Hematopoietic multipotent progenitor cell (in vitro differentiated cells): Measurements from ENCODE around the gene BEST4. TPM values are rescaled to one million over a fixed set of nuclear protein-coding genes. Genes with fewer than 3 reads are reported as not detected.
A peak's percentile ranks its signal among the peaks of the same experiment; 100 is the strongest.
"Not testable (repeated sequence)": the region's sequence is repeated elsewhere in the genome, so short reads cannot be mapped to it uniquely, and the experiment has no call there.

Experiments
- DNase-seq, 3 donors: peaks; one replicate each; pipeline ENCODE4 v3.0.0-alpha.2; 2011 to 2015; ENCODE audit warnings: low read depth in 2 of 3, low spot score in 2 of 3
- total RNA-seq: library from RNA; depleted of rRNA; stranded (reverse); fragments of >200 nt; gene quantifications from one replicate; pipeline ENCODE4 v1.2.3, GENCODE V29; 2012

The BEST4 gene
- total RNA-seq, 1 donor, result 0.27 TPM

GRCh38 chr1:44783697-44784093 is 4.3 kb downstream of the BEST4 start:
- no peak for DNase-seq

- no peak for DNase-seq
Measured at GRCh38 chr1:44780583-44781121, 7.3 kb downstream of the BEST4 start.

GRCh38 chr1:44778705-44779576 is 9.0 kb downstream of the BEST4 start:
- no peak for DNase-seq

- no peak for DNase-seq
Measured at GRCh38 chr1:44777969-44778635, 9.9 kb downstream of the BEST4 start.

GRCh38 chr1:44777547-44777946 is 10.4 kb downstream of the BEST4 start:
- DNase-seq, result no peak

- no peak for DNase-seq
Measured at GRCh38 chr1:44776730-44777068, 11.3 kb downstream of the BEST4 start.

- peak in 2 of 3 donors; percentile 52 to 60 for DNase-seq
Measured at GRCh38 chr1:44775930-44776729, 11.8 kb downstream of the BEST4 start.

GRCh38 chr1:44775078-44775929 is 12.7 kb downstream of the BEST4 start, which contains the start of gene RPS8:
TSS of gene RPS8 (plus strand) at chr1:44775540. CDS start at chr1:44775597, 57 bp downstream.
- peak; percentile 80 to 96 (median 93) for DNase-seq

- not testable (repeated sequence) for DNase-seq
Measured at GRCh38 chr1:44766421-44766820, 21.5 kb downstream of the BEST4 start.

- no peak for DNase-seq
Measured at GRCh38 chr1:44760876-44761275, 27.1 kb downstream of the BEST4 start.

- DNase-seq, result no peak
Measured at GRCh38 chr1:44759077-44759476, 28.9 kb downstream of the BEST4 start.

GRCh38 chr1:44757420-44757819 is 30.6 kb downstream of the BEST4 start:
- no peak for DNase-seq

GRCh38 chr1:44747878-44748277 is 40.1 kb downstream of the BEST4 start:
- no peak for DNase-seq

GRCh38 chr1:44743211-44743610 is 44.8 kb downstream of the BEST4 start:
- no peak for DNase-seq

- DNase-seq, result no peak
Measured at GRCh38 chr1:44740179-44740617, 47.8 kb downstream of the BEST4 start.

GRCh38 chr1:44739307-44740178 is 48.4 kb downstream of the BEST4 start, which contains the start of gene KIF2C:
TSS of gene KIF2C (plus strand) at chr1:44739837. CDS start at chr1:44739933, 96 bp downstream.
- DNase-seq, result peak; percentile 86 to 98 (median 96)

- DNase-seq, result not testable (repeated sequence)
Measured at GRCh38 chr1:44738953-44739306, 49.0 kb downstream of the BEST4 start.

GRCh38 chr1:44735992-44736391 is 52.0 kb downstream of the BEST4 start:
- DNase-seq, result no peak

GRCh38 chr1:44733784-44734183 is 54.2 kb downstream of the BEST4 start:
- no peak for DNase-seq
